Hematopoietic multipotent progenitor cell treated with erythropoietin and hydrocortisone succinate and interleukin-3 and kit ligand, for 8 days (in vitro differentiated cells): ENCODE measurements around the gene NUP98.
"Not testable (repeated sequence)": the region's sequence is repeated elsewhere in the genome, so short reads cannot be mapped to it uniquely, and the experiment has no call there.

Experiments used
- DNase-seq: peaks from one replicate; pipeline ENCODE4 v3.0.0-alpha.2; 2015

Gene NUP98

GRCh38 chr11:3667149-3668035 lies 130.0 kb downstream of the NUP98 start:
- no peak for DNase-seq

GRCh38 chr11:3666023-3666530 lies 131.3 kb downstream of the NUP98 start:
- no peak for DNase-seq

- DNase-seq = peak; percentile 16
These were observed 131.9 kb downstream of the NUP98 start for GRCh38 chr11:3665336-3666022.

GRCh38 chr11:3664032-3664630 lies 133.2 kb downstream of the NUP98 start:
- no peak for DNase-seq

- no peak for DNase-seq
These were observed 134.5 kb downstream of the NUP98 start for GRCh38 chr11:3662856-3663255.

GRCh38 chr11:3660960-3661359 lies 136.4 kb downstream of the NUP98 start:
- DNase-seq = no peak

- no peak for DNase-seq
These were observed 137.5 kb downstream of the NUP98 start for GRCh38 chr11:3659595-3660515.

GRCh38 chr11:3658252-3658651 lies 139.1 kb downstream of the NUP98 start:
- no peak for DNase-seq

GRCh38 chr11:3657331-3657730 lies 140.0 kb downstream of the NUP98 start:
- DNase-seq = not testable (repeated sequence)

- DNase-seq = no peak
These were observed 141.8 kb downstream of the NUP98 start for GRCh38 chr11:3655547-3655946.

- DNase-seq = not testable (repeated sequence)
These were observed 144.8 kb downstream of the NUP98 start for GRCh38 chr11:3652514-3652913.

- DNase-seq = not testable (repeated sequence)
These were observed 148.0 kb downstream of the NUP98 start for GRCh38 chr11:3649374-3649773.

- not testable (repeated sequence) for DNase-seq
These were observed 148.5 kb downstream of the NUP98 start for GRCh38 chr11:3648843-3649242.

- no peak for DNase-seq
These were observed 151.8 kb downstream of the NUP98 start for GRCh38 chr11:3645552-3645951.

GRCh38 chr11:3644817-3645235 lies 152.5 kb downstream of the NUP98 start, which contains the start of gene ART1:
Gene ART1, plus strand, starts transcription at chr11:3645128. Its CDS starts 14,086 bp downstream, at chr11:3659214.
- peak; percentile 66 for DNase-seq

- peak; percentile 21 for DNase-seq
These were observed 154.2 kb downstream of the NUP98 start for GRCh38 chr11:3643102-3643546.

GRCh38 chr11:3642071-3642951 lies 155.0 kb downstream of the NUP98 start:
- DNase-seq = peak; percentile 60

- no peak for DNase-seq
These were observed 155.7 kb downstream of the NUP98 start, which contains the start of gene ART5 for GRCh38 chr11:3641701-3642070. Gene ART5, minus strand, starts transcription at chr11:3641992. Its CDS starts 130 bp downstream, at chr11:3641862.

- no peak for DNase-seq
These were observed 156.2 kb downstream of the NUP98 start for GRCh38 chr11:3641191-3641590.

GRCh38 chr11:3639841-3640240 lies 157.5 kb downstream of the NUP98 start:
- no peak for DNase-seq

GRCh38 chr11:3638513-3638912 lies 158.8 kb downstream of the NUP98 start:
- DNase-seq = no peak
